Umbilical cord (tissue), 2 donors: ENCODE results near the gene RNF10. TPM values are rescaled to one million over a fixed set of nuclear protein-coding genes. Genes with fewer than 3 reads are reported as not detected.
"Not testable (repeated sequence)": the region's sequence is repeated elsewhere in the genome, so short reads cannot be mapped to it uniquely, and the experiment has no call there.

Experiments
- DNase-seq: peaks from one replicate; pipeline ENCODE4 v3.0.0-alpha.2; 2015; ENCODE audit warnings: low spot score
- total RNA-seq: library from RNA; depleted of rRNA; stranded (reverse); fragments of >200 nt; gene quantifications from one replicate; pipeline ENCODE4 v1.2.3, GENCODE V29; 2014; ENCODE audit warnings: low replicate concordance; ENCODE audit not compliant: insufficient read depth

RNF10 gene
- total RNA-seq, 1 donor from 2014 or later: 86.9 TPM

GRCh38 chr12:120528861-120529525, 5.2 kb upstream of the RNF10 start, which contains the start of gene COQ5:
Gene COQ5, minus strand, starts transcription at chr12:120529158. Its CDS starts 17 bp downstream, at chr12:120529141.
- DNase-seq: peak; percentile 97

- DNase-seq: peak; percentile 67
These were observed 4.3 kb upstream of the RNF10 start for GRCh38 chr12:120529641-120530417.

- not testable (repeated sequence) for DNase-seq
These were observed 3.8 kb upstream of the RNF10 start for GRCh38 chr12:120530418-120530761.

- no peak for DNase-seq
These were observed 1.4 kb upstream of the RNF10 start for GRCh38 chr12:120532701-120533238.

- peak; percentile 49 for DNase-seq
These were observed 823 bp downstream of the RNF10 start for GRCh38 chr12:120534703-120535655.

GRCh38 chr12:120536064-120536791, 2.1 kb downstream of the RNF10 start:
- DNase-seq: no peak

GRCh38 chr12:120537856-120538220, 3.7 kb downstream of the RNF10 start:
- peak; percentile 84 for DNase-seq

GRCh38 chr12:120538281-120539156, 4.4 kb downstream of the RNF10 start:
- DNase-seq: no peak

GRCh38 chr12:120539303-120539702, 5.1 kb downstream of the RNF10 start:
- DNase-seq: no peak

- DNase-seq: no peak
These were observed 6.3 kb downstream of the RNF10 start for GRCh38 chr12:120540445-120540844.

GRCh38 chr12:120542166-120542565, 8.0 kb downstream of the RNF10 start:
- no peak for DNase-seq

GRCh38 chr12:120544691-120545090, 10.5 kb downstream of the RNF10 start:
- DNase-seq: no peak

GRCh38 chr12:120546050-120546386, 11.9 kb downstream of the RNF10 start:
- DNase-seq: no peak

- DNase-seq: no peak
These were observed 20.5 kb downstream of the RNF10 start for GRCh38 chr12:120554678-120555077.

GRCh38 chr12:120557589-120557988, 23.4 kb downstream of the RNF10 start:
- DNase-seq: no peak

GRCh38 chr12:120562906-120563305, 28.8 kb downstream of the RNF10 start:
- no peak for DNase-seq

- DNase-seq: no peak
These were observed 29.3 kb downstream of the RNF10 start for GRCh38 chr12:120563495-120563894.

GRCh38 chr12:120571299-120571698, 37.1 kb downstream of the RNF10 start:
- peak; percentile 75 for DNase-seq

GRCh38 chr12:120573560-120573959, 39.4 kb downstream of the RNF10 start:
- DNase-seq: no peak

GRCh38 chr12:120574106-120574505, 40.0 kb downstream of the RNF10 start:
- no peak for DNase-seq
